CD4-positive, alpha-beta T cell (primary cell): ENCODE data around the gene MPHOSPH9. TPM values are rescaled to one million over a fixed set of nuclear protein-coding genes. Genes with fewer than 3 reads are reported as not detected.

Experiments
- ATAC-seq: fragments of 200-7000 bp; cut with Tn5 transposase; one replicate; pipeline ENCODE4 v1.10.0; 2022; ENCODE audit warnings: mild to moderate bottlenecking; ENCODE audit not compliant: poor library complexity
- CTCF ChIA-PET: fragments of 350-600 bp; sonication (Branson Sonifier 250); formaldehyde crosslinking; loops from one replicate; lab custom pipeline; 2021; ENCODE audit warnings: antibody characterized with exemption, inconsistent platforms; lab: Charles Lee
- POLR2A ChIA-PET: fragments of 350-600 bp; sonication (Branson Sonifier 250); formaldehyde crosslinking; loops from one replicate; lab custom pipeline; 2021; ENCODE audit warnings: antibody characterized with exemption, inconsistent platforms; lab: Charles Lee
- DNase-seq, 14 experiments: peaks; one replicate each; pipeline ENCODE4 v3.0.0-alpha.2; 2013 to 2020; ENCODE audit warnings: mixed read lengths in 2 of 14
- H3K27ac ChIP-seq, 2 donors: one replicate each; pipeline versions ENCODE4 v1.5.1 to v1.7.0; 2013; ENCODE audit warnings: low read length in 2 of 2, low read depth in 1 of 2, mild to moderate bottlenecking in 1 of 2
- H3K27me3 ChIP-seq, 2 experiments: 1 replicate in 1 of 2; 2 replicates in 1 of 2; pipeline versions ENCODE4 v1.6.1 to v1.7.0; 2013; ENCODE audit warnings: low read length in 2 of 2, control low read depth in 1 of 2, mild to moderate bottlenecking in 1 of 2, moderate library complexity in 1 of 2; ENCODE audit not compliant: insufficient read depth in 2 of 2, control insufficient read depth in 1 of 2
- H3K36me3 ChIP-seq: one replicate; pipeline ENCODE4 v1.6.1; 2013; ENCODE audit warnings: low read length, control low read depth; ENCODE audit not compliant: insufficient read depth
- H3K4me1 ChIP-seq: one replicate; pipeline ENCODE4 v1.6.1; 2013; ENCODE audit warnings: low read length, control low read depth; ENCODE audit not compliant: insufficient read depth
- H3K4me3 ChIP-seq: one replicate; pipeline ENCODE4 v1.5.1; 2013; ENCODE audit warnings: mild to moderate bottlenecking, low read length, moderate library complexity
- H3K9me3 ChIP-seq, 2 experiments: 1 replicate in 1 of 2; 2 replicates in 1 of 2; pipeline versions ENCODE4 v1.6.1 to v1.7.0; 2013; ENCODE audit warnings: low read length in 2 of 2, mild to moderate bottlenecking in 2 of 2, control low read depth in 1 of 2, moderate library complexity in 1 of 2; ENCODE audit not compliant: control insufficient read depth in 1 of 2, insufficient read depth in 1 of 2
- H3K27ac Mint-ChIP-seq: one replicate; pipeline ENCODE4 v1.8.0; 2020; ENCODE audit warnings: mixed read lengths
- H3K27me3 Mint-ChIP-seq: one replicate; pipeline ENCODE4 v1.8.0; 2021; ENCODE audit warnings: mixed read lengths
- H3K36me3 Mint-ChIP-seq: one replicate; pipeline ENCODE4 v1.8.0; 2021; ENCODE audit warnings: low read depth, mixed read lengths
- H3K4me1 Mint-ChIP-seq: one replicate; pipeline ENCODE4 v1.8.0; 2021; ENCODE audit warnings: low read depth, mixed read lengths
- H3K4me3 Mint-ChIP-seq: one replicate; pipeline ENCODE4 v1.8.0; 2020; ENCODE audit warnings: mild to moderate bottlenecking, mixed read lengths
- H3K9me3 Mint-ChIP-seq: one replicate; pipeline ENCODE4 v1.8.0; 2020; ENCODE audit warnings: mixed read lengths
- intact Hi-C, 2 experiments: fragments of 100-400 bp; cut with DNase I in 1 of 2; cut with micrococcal nuclease in 1 of 2; formaldehyde crosslinking; loops; one replicate each; pipeline versions ENCODE4 v1.15.1 to v1.9.0; 2023 to 2025; cut with DNase I, micrococcal nuclease
- total RNA-seq, 174 experiments: library from RNA in 2 of 174; stranded (reverse) in 2 of 174; gene quantifications; one replicate each; pipeline ENCODE4 v1.2.3 and lab custom pipeline; 2021 to 2026
- TF ChIP-seq, protein P1 (sequence below): fragments of 200-600 bp; IDR thresholded peaks from one replicate; pipeline ENCODE4 v1.8.0; 2022; ENCODE audit warnings: antibody characterized with exemption, mild to moderate bottlenecking

MPHOSPH9 gene
- total RNA-seq, 2 experiments from 2014 or later = 80.9 to 84.5 TPM

DNA sequence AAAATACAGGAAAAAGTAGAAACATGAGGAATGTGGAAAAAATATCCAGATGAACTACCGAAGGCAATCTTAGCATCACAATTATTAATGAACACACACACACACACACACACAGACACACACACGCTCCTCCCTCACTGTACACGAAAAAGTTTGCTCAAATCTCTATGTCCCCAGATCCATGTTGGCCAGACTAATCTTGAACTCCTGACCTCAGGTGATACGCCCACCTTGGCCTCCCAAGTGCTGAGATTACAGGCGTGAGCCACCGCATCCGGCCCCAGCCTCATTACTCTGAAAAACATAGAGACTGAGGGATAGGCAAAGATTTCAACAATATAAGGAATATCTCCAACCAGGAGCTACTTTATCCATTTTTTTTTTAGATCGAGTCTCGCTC is 99.2 kb downstream of the MPHOSPH9 start:
- Histone ChIP-seq H3K4me1 (peaks cover 24% of the 10 kb centered on the region), H3K27ac (no peak overlapping the region), H3K4me3 (no peak overlapping the region), H3K27me3 (no peaks in the 10 kb centered on the region), H3K36me3 (no peaks in the 10 kb centered on the region), H3K9me3 (no peaks in the 10 kb centered on the region)
- no peaks in the 10 kb centered on the region for H3K9me3 Mint-ChIP-seq
- peaks cover 4% of the 10 kb centered on the region for H3K36me3 Mint-ChIP-seq
- H3K27ac Mint-ChIP-seq = peak overlapping the region; percentile 91
- TF ChIP-seq, protein P1, sequence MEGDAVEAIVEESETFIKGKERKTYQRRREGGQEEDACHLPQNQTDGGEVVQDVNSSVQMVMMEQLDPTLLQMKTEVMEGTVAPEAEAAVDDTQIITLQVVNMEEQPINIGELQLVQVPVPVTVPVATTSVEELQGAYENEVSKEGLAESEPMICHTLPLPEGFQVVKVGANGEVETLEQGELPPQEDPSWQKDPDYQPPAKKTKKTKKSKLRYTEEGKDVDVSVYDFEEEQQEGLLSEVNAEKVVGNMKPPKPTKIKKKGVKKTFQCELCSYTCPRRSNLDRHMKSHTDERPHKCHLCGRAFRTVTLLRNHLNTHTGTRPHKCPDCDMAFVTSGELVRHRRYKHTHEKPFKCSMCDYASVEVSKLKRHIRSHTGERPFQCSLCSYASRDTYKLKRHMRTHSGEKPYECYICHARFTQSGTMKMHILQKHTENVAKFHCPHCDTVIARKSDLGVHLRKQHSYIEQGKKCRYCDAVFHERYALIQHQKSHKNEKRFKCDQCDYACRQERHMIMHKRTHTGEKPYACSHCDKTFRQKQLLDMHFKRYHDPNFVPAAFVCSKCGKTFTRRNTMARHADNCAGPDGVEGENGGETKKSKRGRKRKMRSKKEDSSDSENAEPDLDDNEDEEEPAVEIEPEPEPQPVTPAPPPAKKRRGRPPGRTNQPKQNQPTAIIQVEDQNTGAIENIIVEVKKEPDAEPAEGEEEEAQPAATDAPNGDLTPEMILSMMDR = no peak
- peaks cover 58% of the 10 kb centered on the region for H3K4me1 Mint-ChIP-seq
- DNase-seq (no peak), ATAC-seq (no peak)
- CTCF ChIA-PET = no interaction called here
- intact Hi-C loops = no loop called here
- no peaks in the 10 kb centered on the region for H3K27me3 Mint-ChIP-seq
- no peak overlapping the region for H3K4me3 Mint-ChIP-seq
- POLR2A ChIA-PET = interaction anchor here (0.9 to 3.0 kb wide), 6 partner anchors 11 to 99 kb away, joined by 3 to 47 read pairs (median 7); partner anchors contain the start of genes MPHOSPH9 and MTRFR

DNA sequence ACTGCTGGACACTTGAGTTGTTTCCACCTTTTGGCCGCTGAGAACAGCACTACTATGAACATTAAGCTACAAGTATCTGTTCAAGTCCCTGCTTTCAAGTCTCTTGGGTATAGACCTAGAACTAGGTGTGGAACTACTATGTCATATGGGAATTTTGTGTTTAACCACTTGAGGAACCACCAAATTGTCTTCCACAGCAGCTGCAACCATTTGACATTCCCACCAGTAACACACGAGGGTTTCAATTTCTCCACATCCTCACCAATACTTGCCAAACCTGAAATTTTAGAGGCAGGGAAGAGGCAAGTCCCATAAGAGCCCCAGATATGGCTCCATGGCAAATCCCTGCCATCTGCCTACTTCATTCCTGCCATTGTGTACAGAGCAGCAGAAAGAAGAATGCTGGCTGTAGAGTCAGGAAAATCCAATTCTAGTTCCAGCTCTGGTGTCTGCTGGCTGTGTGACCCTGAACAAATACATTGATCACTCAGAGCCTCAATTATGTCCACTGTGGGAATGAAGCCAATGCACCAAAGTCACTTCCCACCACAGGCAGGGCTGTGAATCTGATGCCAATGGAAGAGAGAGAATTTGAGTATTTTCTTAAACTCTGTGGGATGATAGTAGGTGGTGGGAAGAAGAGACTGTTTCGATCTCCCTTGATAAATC is 99.9 kb downstream of the MPHOSPH9 start:
- Histone ChIP-seq H3K27ac (no peak overlapping the region), H3K36me3 (no peaks in the 10 kb centered on the region), H3K9me3 (no peaks in the 10 kb centered on the region), H3K27me3 (no peaks in the 10 kb centered on the region), H3K4me3 (no peak overlapping the region), H3K4me1 (peaks cover 24% of the 10 kb centered on the region)
- peaks cover 4% of the 10 kb centered on the region for H3K36me3 Mint-ChIP-seq
- no peak for ATAC-seq
- intact Hi-C loops = no loop called here
- peak overlapping the region; percentile 91 for H3K27ac Mint-ChIP-seq
- ChIA-PET CTCF (interaction anchor here (1.5 kb wide), 1 partner anchor 26 kb away, joined by 3 read pairs; no protein-coding TSS in a partner anchor), POLR2A (interaction anchor here (0.9 to 2.7 kb wide), 5 partner anchors 11 to 100 kb away, joined by 3 to 47 read pairs (median 7); partner anchors contain the start of genes MPHOSPH9 and MTRFR)
- H3K4me3 Mint-ChIP-seq = no peak overlapping the region
- peaks cover 58% of the 10 kb centered on the region for H3K4me1 Mint-ChIP-seq
- DNase-seq = no peak
- TF ChIP-seq, protein P1 = no peak
- no peaks in the 10 kb centered on the region for H3K27me3 Mint-ChIP-seq
- H3K9me3 Mint-ChIP-seq = no peaks in the 10 kb centered on the region

DNA sequence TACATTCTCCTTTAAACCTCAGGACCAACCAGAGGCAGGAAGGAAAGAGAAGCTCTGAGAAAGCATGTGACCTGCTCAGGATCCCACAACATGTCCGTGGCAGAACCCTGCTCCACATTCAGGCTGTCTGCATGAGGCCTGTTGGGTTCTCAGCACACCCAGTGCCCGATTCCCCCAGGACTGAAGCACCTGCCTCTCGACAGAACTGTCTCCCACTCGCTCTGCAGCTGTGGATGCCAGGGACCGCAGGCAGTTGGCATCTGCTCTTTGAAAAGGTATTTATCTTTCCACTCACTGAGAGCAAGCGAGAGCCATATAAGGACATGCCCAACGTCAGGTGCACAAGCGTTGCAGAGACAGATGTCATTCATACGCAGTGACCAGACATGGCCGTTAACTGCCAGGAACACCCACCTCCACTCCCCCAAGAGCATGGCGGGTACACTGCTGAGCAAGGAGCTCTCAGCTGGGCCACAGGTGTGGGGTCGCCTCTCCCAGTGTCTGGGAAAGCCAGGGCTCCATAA is 101.0 kb downstream of the MPHOSPH9 start:
- H3K4me3 Mint-ChIP-seq = peak overlapping the region; percentile 49
- intact Hi-C loops = no loop called here
- ChIA-PET POLR2A (interaction anchor here (0.5 to 2.7 kb wide), 10 partner anchors 10 to 101 kb away, joined by 3 to 47 read pairs (median 4); partner anchors contain the start of genes MPHOSPH9 and MTRFR), CTCF (interaction anchor here (0.8 to 1.5 kb wide), 2 partner anchors 25 to 56 kb away, joined by 3 read pairs; no protein-coding TSS in a partner anchor)
- Histone ChIP-seq H3K27me3 (no peaks in the 10 kb centered on the region), H3K36me3 (no peaks in the 10 kb centered on the region), H3K4me1 (peaks cover 24% of the 10 kb centered on the region), H3K9me3 (no peaks in the 10 kb centered on the region), H3K4me3 (peak overlapping the region; percentile 25), H3K27ac (peak overlapping the region; percentile 62 to 63)
- peaks cover 58% of the 10 kb centered on the region for H3K4me1 Mint-ChIP-seq
- DNase-seq (peak in 12 of 14 experiments; percentile 22 to 81 (median 51)), ATAC-seq (peak; percentile 90)
- H3K36me3 Mint-ChIP-seq = peaks cover 4% of the 10 kb centered on the region
- H3K27ac Mint-ChIP-seq = peak overlapping the region; percentile 91
- H3K27me3 Mint-ChIP-seq = no peaks in the 10 kb centered on the region
- TF ChIP-seq, protein P1 = no peak
- H3K9me3 Mint-ChIP-seq = no peaks in the 10 kb centered on the region
